SKM-1 (cell line): ENCODE results near the gene MACF1.

Experiments used
- DNase-seq: peaks from one replicate; lab custom pipeline; 2025; ENCODE audit not compliant: unreplicated experiment; lab: John Stamatoyannopoulos, UW

Gene MACF1

GRCh38 chr1:39213511-39214002 is 9.1 kb downstream of the MACF1 start:
- DNase-seq: no peak

GRCh38 chr1:39214021-39214713 is 9.7 kb downstream of the MACF1 start:
- no peak for DNase-seq

GRCh38 chr1:39214714-39214997 is 10.2 kb downstream of the MACF1 start:
- no peak for DNase-seq

- peak; percentile 69 for DNase-seq
Observed at GRCh38 chr1:39214998-39215873, 10.7 kb downstream of the MACF1 start.

GRCh38 chr1:39216771-39217170 is 12.3 kb downstream of the MACF1 start:
- DNase-seq: no peak

GRCh38 chr1:39220891-39221870 is 16.7 kb downstream of the MACF1 start:
- no peak for DNase-seq

GRCh38 chr1:39224295-39224829 is 19.9 kb downstream of the MACF1 start:
- no peak for DNase-seq

GRCh38 chr1:39226836-39227235 is 22.3 kb downstream of the MACF1 start:
- no peak for DNase-seq

GRCh38 chr1:39228252-39228651 is 23.8 kb downstream of the MACF1 start:
- no peak for DNase-seq

- no peak for DNase-seq
Observed at GRCh38 chr1:39229504-39229903, 25.0 kb downstream of the MACF1 start.

GRCh38 chr1:39230261-39231190 is 26.0 kb downstream of the MACF1 start:
- peak; percentile 19 for DNase-seq

- no peak for DNase-seq
Observed at GRCh38 chr1:39236971-39237370, 32.5 kb downstream of the MACF1 start.

GRCh38 chr1:39238476-39238875 is 34.0 kb downstream of the MACF1 start:
- no peak for DNase-seq

GRCh38 chr1:39239968-39240367 is 35.5 kb downstream of the MACF1 start:
- no peak for DNase-seq

GRCh38 chr1:39243302-39243701 is 38.8 kb downstream of the MACF1 start:
- DNase-seq: no peak

- DNase-seq: no peak
Observed at GRCh38 chr1:39250460-39251240, 46.2 kb downstream of the MACF1 start.

GRCh38 chr1:39255222-39255621 is 50.7 kb downstream of the MACF1 start:
- no peak for DNase-seq

GRCh38 chr1:39258146-39258924 is 53.8 kb downstream of the MACF1 start:
- peak; percentile 29 for DNase-seq
